SK-N-SH (cell line): Measurements from ENCODE around the gene MOBP. TPM values are rescaled to one million over a fixed set of nuclear protein-coding genes. Genes with fewer than 3 reads are reported as not detected.

ENCODE experiments used
- CTCF ChIA-PET: fragments of 300-600, 350-600 bp; formaldehyde crosslinking; extraction: SDS; loops from one replicate; lab custom pipeline; 2021; lab: Yijun Ruan, JAX
- POLR2A ChIA-PET: fragments of 350-600 bp; sonication (Branson Sonifier 250); formaldehyde crosslinking; extraction: SDS; loops from one replicate; lab custom pipeline; 2020; ENCODE audit warnings: antibody characterized with exemption, inconsistent platforms; lab: Yijun Ruan, JAX
- DNase-seq: peaks from one replicate; pipeline ENCODE4 v3.0.0; 2012
- H2AFZ ChIP-seq: fragments of 200-600 bp; sonication (generic); 2 replicates; pipeline ENCODE4 v1.8.1; 2016; ENCODE audit warnings: antibody characterized with exemption, mild to moderate bottlenecking, low read depth
- H3F3A ChIP-seq: fragments of 200-600 bp; sonication (generic); replicated peaks from 2 replicates; pipeline ENCODE3; 2016; ENCODE audit warnings: antibody characterized with exemption, mild to moderate bottlenecking; ENCODE audit not compliant: insufficient read depth
- H3K27ac ChIP-seq, 2 experiments: fragments of 200-500 bp in 1 of 2; fragments of 200-600 bp in 1 of 2; sonication (Bioruptor generic) in 1 of 2; sonication (generic), shearing (Covaris generic) in 1 of 2; 2 replicates each; pipeline versions ENCODE4 v1.5.1 to v1.6.1; 2014 to 2016; ENCODE audit warnings: low read depth in 2 of 2, inconsistent platforms in 1 of 2, low read length in 1 of 2, mild to moderate bottlenecking in 1 of 2, mixed read lengths in 1 of 2
- H3K27me3 ChIP-seq: fragments of 200-600 bp; sonication (generic), shearing (Covaris generic); 2 replicates; pipeline ENCODE4 v1.6.1; 2016; ENCODE audit warnings: mixed run types; ENCODE audit not compliant: insufficient read depth
- H3K36me3 ChIP-seq, 2 experiments: fragments of 200-500 bp in 1 of 2; fragments of 200-600 bp in 1 of 2; sonication (Bioruptor generic) in 1 of 2; sonication (generic) in 1 of 2; replicated peaks in 1 of 2; 2 replicates each; pipeline versions ENCODE3 to v1.5.1; 2014 to 2016; ENCODE audit warnings: low read length in 1 of 2, mild to moderate bottlenecking in 1 of 2; ENCODE audit not compliant: insufficient read depth in 2 of 2, control insufficient read depth in 1 of 2
- H3K4me1 ChIP-seq, 2 experiments: fragments of 200-500 bp in 1 of 2; fragments of 200-600 bp in 1 of 2; sonication (Bioruptor generic) in 1 of 2; sonication (generic), shearing (Covaris generic) in 1 of 2; 2 replicates each; pipeline versions ENCODE4 v1.5.1 to v1.6.1; 2014 to 2016; ENCODE audit warnings: low read depth in 1 of 2, low read length in 1 of 2, mixed run types in 1 of 2; ENCODE audit not compliant: insufficient read depth in 2 of 2, control insufficient read depth in 1 of 2
- H3K4me2 ChIP-seq: fragments of 200-600 bp; sonication (generic), shearing (Covaris generic); 2 replicates; pipeline ENCODE4 v1.6.1; 2017; ENCODE audit warnings: mixed run types
- H3K4me3 ChIP-seq, 2 experiments: fragments of 200-500 bp in 1 of 2; fragments of 200-600 bp in 1 of 2; sonication (Bioruptor generic) in 1 of 2; sonication (generic), shearing (Covaris generic) in 1 of 2; 2 replicates each; pipeline versions ENCODE4 v1.5.1 to v1.8.1; 2014 to 2016; ENCODE audit warnings: low read depth in 2 of 2, inconsistent platforms in 1 of 2, low read length in 1 of 2, mild to moderate bottlenecking in 1 of 2, mixed read lengths in 1 of 2, moderate library complexity in 1 of 2
- H3K79me2 ChIP-seq: fragments of 200-600 bp; sonication (generic); 2 replicates; pipeline ENCODE4 v1.8.1; 2017; ENCODE audit warnings: mild to moderate bottlenecking; ENCODE audit not compliant: insufficient read depth
- H3K9ac ChIP-seq: fragments of 200-600 bp; sonication (generic); 2 replicates; pipeline ENCODE4 v1.6.1; 2017; ENCODE audit warnings: mixed run types
- H3K9me2 ChIP-seq: fragments of 200-600 bp; sonication (generic); 2 replicates; pipeline ENCODE4 v1.6.1; 2017; ENCODE audit warnings: mixed run types
- H3K9me3 ChIP-seq: fragments of 200-600 bp; sonication (generic); 2 replicates; pipeline ENCODE4 v1.6.1; 2017; ENCODE audit warnings: mixed run types, mild to moderate bottlenecking, moderate library complexity
- H4K20me1 ChIP-seq: fragments of 200-600 bp; sonication (generic); 2 replicates; pipeline ENCODE4 v1.6.1; 2017; ENCODE audit warnings: mild to moderate bottlenecking, mixed run types; ENCODE audit not compliant: insufficient read depth
- CHD2 ChIP-seq: fragments of 150-350 bp; IDR thresholded peaks from 2 replicates; pipeline ENCODE4 v1.6.1; 2018; ENCODE audit warnings: low read length; ENCODE audit not compliant: partially characterized antibody
- CTCF ChIP-seq: fragments of 200-600 bp; sonication (generic); IDR thresholded peaks from 2 replicates; pipeline ENCODE4 v1.6.1; 2017; ENCODE audit warnings: antibody characterized with exemption, mild to moderate bottlenecking, moderate library complexity
- FOSL2 ChIP-seq: IDR thresholded peaks from 2 replicates; pipeline ENCODE4 v1.4.0; 2012; ENCODE audit warnings: low read depth, mild to moderate bottlenecking, moderate library complexity, borderline replicate concordance
- FOXJ3 ChIP-seq: sonication (generic); formaldehyde crosslinking; IDR thresholded peaks from 2 replicates; pipeline ENCODE4 v1.5.1; 2020; ENCODE audit warnings: mild to moderate bottlenecking, missing genetic modification reagents
- GATA2 ChIP-seq: sonication (generic); formaldehyde crosslinking; IDR thresholded peaks from 2 replicates; pipeline ENCODE4 v1.5.0; 2020; ENCODE audit warnings: mild to moderate bottlenecking, missing genetic modification reagents
- IRF3 ChIP-seq: fragments of 150-350 bp; IDR thresholded peaks from 2 replicates; pipeline ENCODE4 v1.6.1; 2016; ENCODE audit warnings: mild to moderate bottlenecking, low read depth, low read length
- RAD21 ChIP-seq: IDR thresholded peaks from 2 replicates; pipeline ENCODE4 v1.6.1; 2012; ENCODE audit warnings: mild to moderate bottlenecking, low read length
- RXRA ChIP-seq: IDR thresholded peaks from 2 replicates; pipeline ENCODE4 v1.4.0; 2012; ENCODE audit warnings: low read depth, mild to moderate bottlenecking, borderline replicate concordance
- SMC3 ChIP-seq: IDR thresholded peaks from 2 replicates; pipeline ENCODE4 v1.6.1; 2012; ENCODE audit warnings: low read depth, low read length, improper control_type of control experiment
- TCF12 ChIP-seq: IDR thresholded peaks from 2 replicates; pipeline ENCODE4 v1.4.0; 2012
- USF2 ChIP-seq: fragments of 150-350 bp; IDR thresholded peaks from 2 replicates; pipeline ENCODE4 v1.6.1; 2017; ENCODE audit warnings: antibody characterized with exemption, low read length, low read depth, borderline replicate concordance
- WGBS: methylation state at CpG from one replicate; pipeline ENCODE4 v1.1.6; 2017; ENCODE audit warnings: low lambda C conversion rate; 5-methylcytosine and 5-hydroxymethylcytosine counted together
- polyA plus RNA-seq, 3 experiments: library from polyadenylated mRNA; depleted of rRNA; stranded (reverse); fragments of >200 nt; gene quantifications; 2 replicates each; pipeline ENCODE4 v1.2.3, GENCODE V29; 2012

Gene MOBP
- polyA plus RNA-seq, 1 of the 3 experiments (the other 2 are of a cell fraction): not detected

GRCh38 chr3:39443530-39443929 lies 23.9 kb upstream of the MOBP start:
- TF ChIP-seq USF2: no peak
- no peak for TF ChIP-seq FOXJ3 (CRISPR knock-in tag)
- TF ChIP-seq SMC3: no peak
- no peak for TF ChIP-seq CTCF
- TF ChIP-seq RXRA: no peak
- TF ChIP-seq FOSL2: no peak
- no peak for TF ChIP-seq TCF12
- no peak for TF ChIP-seq RAD21
- TF ChIP-seq GATA2: no peak
- TF ChIP-seq CHD2: no peak
- 87% methylated on average over 3 of the region's 4 CpGs for WGBS
- ChIA-PET CTCF (interaction anchor here (1.7 to 10.4 kb wide), 2 partner anchors 36 to 56 kb away, joined by 6 to 145 read pairs; no protein-coding TSS in a partner anchor), POLR2A (no interaction called here)
- no peak overlapping the region for H2AFZ ChIP-seq
- no peaks in the 10 kb centered on the region for H3K27me3 ChIP-seq
- H3K4me2 ChIP-seq: no peak overlapping the region
- no peaks in the 10 kb centered on the region for H3K9me2 ChIP-seq
- peaks cover 0 to 6% of the 10 kb centered on the region in 2 experiments; a peak in 1 of 4 replicates for H3K4me1 ChIP-seq
- no peaks in the 10 kb centered on the region for H3K36me3 ChIP-seq
- no peaks in the 10 kb centered on the region for H3K9me3 ChIP-seq
- H4K20me1 ChIP-seq: no peaks in the 10 kb centered on the region
- H3K4me3 ChIP-seq: no peak overlapping the region
- DNase-seq: no peak
- no peak overlapping the region for H3K9ac ChIP-seq
- no peaks in the 10 kb centered on the region for H3K79me2 ChIP-seq
- H3F3A ChIP-seq: no peaks in the 10 kb centered on the region
- no peak overlapping the region for H3K27ac ChIP-seq

- CTCF ChIA-PET: interaction anchor here (0.6 to 10.4 kb wide), 9 partner anchors 9 to 872 kb away, joined by 3 to 145 read pairs (median 5); partner anchors contain the start of gene RPSA
- H3K79me2 ChIP-seq: no peaks in the 10 kb centered on the region
- H3K36me3 ChIP-seq: no peaks in the 10 kb centered on the region
- no peak overlapping the region for H3K4me2 ChIP-seq
- 50% methylated on average over 2 of the region's 2 CpGs for WGBS
- no peaks in the 10 kb centered on the region for H3K9me2 ChIP-seq
- H3K9ac ChIP-seq: no peak overlapping the region
- H3F3A ChIP-seq: no peaks in the 10 kb centered on the region
- no peaks in the 10 kb centered on the region for H3K9me3 ChIP-seq
- peaks cover 0 to 2% of the 10 kb centered on the region in 2 experiments; a peak in 1 of 4 replicates for H3K4me1 ChIP-seq
- POLR2A ChIA-PET: no interaction called here
- H4K20me1 ChIP-seq: no peaks in the 10 kb centered on the region
- H3K4me3 ChIP-seq: no peak overlapping the region
- TF ChIP-seq IRF3: no peak
- no peaks in the 10 kb centered on the region for H3K27me3 ChIP-seq
- H3K27ac ChIP-seq: no peak overlapping the region
- no peak for DNase-seq
- no peak overlapping the region for H2AFZ ChIP-seq
Measured at GRCh38 chr3:39445927-39446326, 21.6 kb upstream of the MOBP start.
